ENCODE data around the gene LRFN2. TPM values are rescaled to one million over a fixed set of nuclear protein-coding genes. Genes with fewer than 3 reads are reported as not detected.

Gene LRFN2
- total and polyA plus RNA-seq, 2 donors, result 0.11 to 0.38 TPM

GRCh38 chr6:40352006-40352405 lies 235.2 kb downstream of the LRFN2 start:
- H3K4me1 ChIP-seq (ENCODE audit: control insufficient read depth in 2 of 2, insufficient read depth in 2 of 2, low read length in 2 of 2), result no peaks in the 10 kb centered on the region
- no peak for DNase-seq (ENCODE audit: low read depth in 6 of 9, low spot score in 9 of 9)
- no peak overlapping the region for H3K27ac ChIP-seq (ENCODE audit: low read depth in 1 of 2, low read length in 1 of 2)
- no peak overlapping the region for H3K4me3 ChIP-seq (ENCODE audit: low read length in 2 of 2)
- no peaks in the 10 kb centered on the region for H3K27me3 ChIP-seq (ENCODE audit: control insufficient read depth in 2 of 2, insufficient read depth in 1 of 2, low read length in 1 of 2)
- WGBS, result 86% methylated on average over 1 of the region's 1 CpG
- H3K9me3 ChIP-seq (ENCODE audit: control insufficient read depth in 2 of 2, insufficient read depth in 1 of 2, low read length in 1 of 2), result no peaks in the 10 kb centered on the region
- no peaks in the 10 kb centered on the region for H3K36me3 ChIP-seq (ENCODE audit: control insufficient read depth in 2 of 2, insufficient read depth in 2 of 2, low read length in 1 of 2)

- WGBS, result 98% methylated on average over 3 of the region's 3 CpGs
- Histone ChIP-seq H3K4me1 (ENCODE audit: control insufficient read depth in 2 of 2, insufficient read depth in 2 of 2, low read length in 2 of 2) (no peaks in the 10 kb centered on the region), H3K36me3 (ENCODE audit: control insufficient read depth in 2 of 2, insufficient read depth in 2 of 2, low read length in 1 of 2) (no peaks in the 10 kb centered on the region), H3K9me3 (ENCODE audit: control insufficient read depth in 2 of 2, insufficient read depth in 1 of 2, low read length in 1 of 2) (no peaks in the 10 kb centered on the region), H3K4me3 (ENCODE audit: low read length in 2 of 2) (no peak overlapping the region), H3K27ac (ENCODE audit: low read depth in 1 of 2, low read length in 1 of 2) (no peak overlapping the region), H3K27me3 (ENCODE audit: control insufficient read depth in 2 of 2, insufficient read depth in 1 of 2, low read length in 1 of 2) (no peaks in the 10 kb centered on the region)
- no peak for DNase-seq (ENCODE audit: low read depth in 6 of 9, low spot score in 9 of 9)
Observed at GRCh38 chr6:40350747-40351217, 236.4 kb downstream of the LRFN2 start.

- DNase-seq (ENCODE audit: low read depth in 6 of 9, low spot score in 9 of 9), result no peak
- H3K9me3 ChIP-seq (ENCODE audit: control insufficient read depth in 2 of 2, insufficient read depth in 1 of 2, low read length in 1 of 2), result no peaks in the 10 kb centered on the region
- H3K4me1 ChIP-seq (ENCODE audit: control insufficient read depth in 2 of 2, insufficient read depth in 2 of 2, low read length in 2 of 2), result no peaks in the 10 kb centered on the region
- no peak overlapping the region for H3K4me3 ChIP-seq (ENCODE audit: low read length in 2 of 2)
- H3K36me3 ChIP-seq (ENCODE audit: control insufficient read depth in 2 of 2, insufficient read depth in 2 of 2, low read length in 1 of 2), result no peaks in the 10 kb centered on the region
- no peaks in the 10 kb centered on the region for H3K27me3 ChIP-seq (ENCODE audit: control insufficient read depth in 2 of 2, insufficient read depth in 1 of 2, low read length in 1 of 2)
- no peak overlapping the region for H3K27ac ChIP-seq (ENCODE audit: low read depth in 1 of 2, low read length in 1 of 2)
- WGBS, result 79% methylated on average over 11 of the region's 11 CpGs
Observed at GRCh38 chr6:40349901-40350746, 237.0 kb downstream of the LRFN2 start.

GRCh38 chr6:40349123-40349900 lies 237.9 kb downstream of the LRFN2 start:
- Histone ChIP-seq H3K4me1 (ENCODE audit: control insufficient read depth in 2 of 2, insufficient read depth in 2 of 2, low read length in 2 of 2) (no peaks in the 10 kb centered on the region), H3K9me3 (ENCODE audit: control insufficient read depth in 2 of 2, insufficient read depth in 1 of 2, low read length in 1 of 2) (no peaks in the 10 kb centered on the region), H3K27ac (ENCODE audit: low read depth in 1 of 2, low read length in 1 of 2) (no peak overlapping the region), H3K4me3 (ENCODE audit: low read length in 2 of 2) (no peak overlapping the region), H3K36me3 (ENCODE audit: control insufficient read depth in 2 of 2, insufficient read depth in 2 of 2, low read length in 1 of 2) (no peaks in the 10 kb centered on the region), H3K27me3 (ENCODE audit: control insufficient read depth in 2 of 2, insufficient read depth in 1 of 2, low read length in 1 of 2) (no peaks in the 10 kb centered on the region)
- DNase-seq (ENCODE audit: low read depth in 6 of 9, low spot score in 9 of 9), result no peak
- WGBS, result 70% methylated on average over 11 of the region's 11 CpGs

GRCh38 chr6:40348591-40348990 lies 238.6 kb downstream of the LRFN2 start:
- WGBS, result 86% methylated on average over 4 of the region's 4 CpGs
- Histone ChIP-seq H3K9me3 (ENCODE audit: control insufficient read depth in 2 of 2, insufficient read depth in 1 of 2, low read length in 1 of 2) (no peaks in the 10 kb centered on the region), H3K27ac (ENCODE audit: low read depth in 1 of 2, low read length in 1 of 2) (no peak overlapping the region), H3K4me3 (ENCODE audit: low read length in 2 of 2) (no peak overlapping the region), H3K4me1 (ENCODE audit: control insufficient read depth in 2 of 2, insufficient read depth in 2 of 2, low read length in 2 of 2) (no peaks in the 10 kb centered on the region), H3K27me3 (ENCODE audit: control insufficient read depth in 2 of 2, insufficient read depth in 1 of 2, low read length in 1 of 2) (no peaks in the 10 kb centered on the region), H3K36me3 (ENCODE audit: control insufficient read depth in 2 of 2, insufficient read depth in 2 of 2, low read length in 1 of 2) (no peaks in the 10 kb centered on the region)
- DNase-seq (ENCODE audit: low read depth in 6 of 9, low spot score in 9 of 9), result no peak

GRCh38 chr6:40347571-40348011 lies 239.6 kb downstream of the LRFN2 start:
- DNase-seq (ENCODE audit: low read depth in 6 of 9, low spot score in 9 of 9), result no peak
- Histone ChIP-seq H3K27ac (ENCODE audit: low read depth in 1 of 2, low read length in 1 of 2) (no peak overlapping the region), H3K36me3 (ENCODE audit: control insufficient read depth in 2 of 2, insufficient read depth in 2 of 2, low read length in 1 of 2) (no peaks in the 10 kb centered on the region), H3K4me3 (ENCODE audit: low read length in 2 of 2) (no peak overlapping the region), H3K27me3 (ENCODE audit: control insufficient read depth in 2 of 2, insufficient read depth in 1 of 2, low read length in 1 of 2) (no peaks in the 10 kb centered on the region), H3K4me1 (ENCODE audit: control insufficient read depth in 2 of 2, insufficient read depth in 2 of 2, low read length in 2 of 2) (no peaks in the 10 kb centered on the region), H3K9me3 (ENCODE audit: control insufficient read depth in 2 of 2, insufficient read depth in 1 of 2, low read length in 1 of 2) (no peaks in the 10 kb centered on the region)
- 58% methylated on average over 5 of the region's 5 CpGs for WGBS

GRCh38 chr6:40346246-40346645 lies 240.9 kb downstream of the LRFN2 start:
- H3K9me3 ChIP-seq (ENCODE audit: control insufficient read depth in 2 of 2, insufficient read depth in 1 of 2, low read length in 1 of 2), result no peaks in the 10 kb centered on the region
- no peak overlapping the region for H3K4me3 ChIP-seq (ENCODE audit: low read length in 2 of 2)
- peaks cover 0 to 2% of the 10 kb centered on the region in 2 donors for H3K27me3 ChIP-seq (ENCODE audit: control insufficient read depth in 2 of 2, insufficient read depth in 1 of 2, low read length in 1 of 2)
- H3K27ac ChIP-seq (ENCODE audit: low read depth in 1 of 2, low read length in 1 of 2), result no peak overlapping the region
- no peaks in the 10 kb centered on the region for H3K36me3 ChIP-seq (ENCODE audit: control insufficient read depth in 2 of 2, insufficient read depth in 2 of 2, low read length in 1 of 2)
- DNase-seq (ENCODE audit: low read depth in 6 of 9, low spot score in 9 of 9), result no peak
- WGBS, result 97% methylated on average over 6 of the region's 6 CpGs
- no peaks in the 10 kb centered on the region for H3K4me1 ChIP-seq (ENCODE audit: control insufficient read depth in 2 of 2, insufficient read depth in 2 of 2, low read length in 2 of 2)

- no peaks in the 10 kb centered on the region for H3K9me3 ChIP-seq (ENCODE audit: control insufficient read depth in 2 of 2, insufficient read depth in 1 of 2, low read length in 1 of 2)
- peaks cover 0 to 2% of the 10 kb centered on the region in 2 donors for H3K27me3 ChIP-seq (ENCODE audit: control insufficient read depth in 2 of 2, insufficient read depth in 1 of 2, low read length in 1 of 2)
- no peak for DNase-seq (ENCODE audit: low read depth in 6 of 9, low spot score in 9 of 9)
- no peak overlapping the region for H3K4me3 ChIP-seq (ENCODE audit: low read length in 2 of 2)
- H3K4me1 ChIP-seq (ENCODE audit: control insufficient read depth in 2 of 2, insufficient read depth in 2 of 2, low read length in 2 of 2), result no peaks in the 10 kb centered on the region
- no peaks in the 10 kb centered on the region for H3K36me3 ChIP-seq (ENCODE audit: control insufficient read depth in 2 of 2, insufficient read depth in 2 of 2, low read length in 1 of 2)
- no peak overlapping the region for H3K27ac ChIP-seq (ENCODE audit: low read depth in 1 of 2, low read length in 1 of 2)
- 96% methylated on average over 6 of the region's 6 CpGs for WGBS
Observed at GRCh38 chr6:40344566-40345167, 242.5 kb downstream of the LRFN2 start.
